Testis (tissue), 3 donors: Measurements from ENCODE around the gene CECR2. TPM values are rescaled to one million over a fixed set of nuclear protein-coding genes. Genes with fewer than 3 reads are reported as not detected.

Experiments
- DNase-seq: peaks from one replicate; pipeline ENCODE4 v3.0.0-alpha.2; 2019
- H3K27ac ChIP-seq, 2 donors: fragments of 200-600 bp; sonication (generic); one replicate each; pipeline ENCODE4 v1.5.1; 2019
- H3K27me3 ChIP-seq: fragments of 200-600 bp; sonication (generic); one replicate; pipeline ENCODE4 v1.5.1; 2019
- H3K36me3 ChIP-seq: fragments of 200-600 bp; sonication (generic); one replicate; pipeline ENCODE4 v1.5.1; 2017; ENCODE audit warnings: low read depth; ENCODE audit errors: missing control alignments
- H3K4me1 ChIP-seq: fragments of 200-600 bp; sonication (generic); one replicate; pipeline ENCODE4 v1.5.1; 2019
- H3K4me3 ChIP-seq, 2 donors: fragments of 200-600 bp; sonication (generic); one replicate each; pipeline ENCODE4 v1.5.1; 2017 to 2019
- H3K9me3 ChIP-seq: fragments of 200-600 bp; sonication (generic); one replicate; pipeline ENCODE4 v1.5.1; 2017
- POLR2A ChIP-seq: fragments of 450-650 bp; IDR thresholded peaks from one replicate; pipeline ENCODE4 v1.6.1; 2017; ENCODE audit warnings: antibody characterized with exemption, mild to moderate bottlenecking, moderate library complexity
- WGBS, 2 donors: methylation state at CpG; one replicate each; pipeline ENCODE4 v1.1.5; 2018; 5-methylcytosine and 5-hydroxymethylcytosine counted together
- intact Hi-C: fragments of 100-400 bp; cut with DNase I; formaldehyde crosslinking; loops from one replicate; pipeline ENCODE4 v1.15.1; 2023; ENCODE audit warnings: low total_unique reads
- polyA plus RNA-seq: library from polyadenylated mRNA; stranded (reverse); fragments of 350-450 nt; fragmentation: Illumina TruSeq; extraction: RNeasy Lipid Tissue Mini Kit (QIAGEN cat#74804); gene quantifications from one replicate; pipeline ENCODE4 v1.2.3, GENCODE V29; 2014; ENCODE audit warnings: low read depth, low replicate concordance; ENCODE audit not compliant: insufficient read depth
- total RNA-seq, 2 donors: library from RNA; depleted of rRNA; stranded (reverse); fragments of >200 nt; gene quantifications; one replicate each; pipeline ENCODE4 v1.2.3, GENCODE V29; 2016
- TF ChIP-seq, protein P1 (sequence below), 3 experiments: fragments of 450-650 bp in 2 of 3; fragments of 200-600 bp in 1 of 3; sonication (generic) in 1 of 3; IDR thresholded peaks; one replicate each; pipeline ENCODE4 v1.5.1; 2016 to 2019; ENCODE audit warnings: antibody characterized with exemption in 3 of 3, mild to moderate bottlenecking in 2 of 3, moderate library complexity in 1 of 3

Gene CECR2
- total and polyA plus RNA-seq, 3 donors from 2014 or later = 7.1 to 18.7 (median 16.8) TPM

DNA sequence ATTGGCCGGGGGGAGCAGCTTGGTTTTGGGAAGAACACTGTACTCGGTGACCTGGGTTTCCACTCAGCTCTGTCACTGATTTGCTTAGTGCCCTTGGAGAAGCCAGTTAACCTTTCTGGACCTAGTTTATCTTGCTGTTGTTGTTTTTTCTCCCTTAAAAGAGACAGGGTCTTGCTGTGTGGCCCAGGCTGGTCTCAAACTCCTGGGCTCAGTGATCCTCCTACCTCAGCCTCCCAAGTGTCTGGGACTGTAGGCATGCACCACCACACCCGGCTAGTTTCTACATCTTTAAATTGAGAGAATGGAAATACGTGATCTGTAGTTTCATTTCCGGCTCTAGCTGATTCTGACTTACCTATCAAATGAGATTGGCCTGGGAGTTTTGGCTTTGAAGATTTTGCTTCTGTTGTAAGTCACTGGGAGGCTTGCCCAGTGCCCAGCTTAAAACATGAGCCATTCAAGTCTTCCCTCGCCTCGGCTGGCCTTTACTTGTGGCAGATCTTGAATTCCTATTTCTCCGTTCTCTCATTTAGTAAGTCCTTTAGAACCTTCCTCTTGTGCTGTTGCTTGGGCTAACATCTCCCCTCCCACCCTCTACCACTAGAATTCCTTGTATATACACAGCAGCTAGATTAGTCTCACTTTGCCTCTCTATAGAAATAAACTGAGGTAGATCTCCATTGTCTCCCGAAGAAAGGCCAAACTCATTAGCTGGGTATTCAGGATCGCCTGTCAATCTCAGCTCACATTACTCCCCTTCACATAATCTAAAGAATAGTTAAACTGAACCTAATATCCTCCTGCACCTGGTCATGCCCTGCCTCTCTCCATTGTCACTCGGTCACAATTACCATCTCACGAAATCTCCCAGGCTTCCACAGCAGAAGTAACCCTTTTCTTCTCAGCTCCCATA, 106.3 kb downstream of the CECR2 start:
- no peaks in the 10 kb centered on the region for H3K4me1 ChIP-seq
- no peak overlapping the region for H3K27ac ChIP-seq
- TF ChIP-seq, protein P1, sequence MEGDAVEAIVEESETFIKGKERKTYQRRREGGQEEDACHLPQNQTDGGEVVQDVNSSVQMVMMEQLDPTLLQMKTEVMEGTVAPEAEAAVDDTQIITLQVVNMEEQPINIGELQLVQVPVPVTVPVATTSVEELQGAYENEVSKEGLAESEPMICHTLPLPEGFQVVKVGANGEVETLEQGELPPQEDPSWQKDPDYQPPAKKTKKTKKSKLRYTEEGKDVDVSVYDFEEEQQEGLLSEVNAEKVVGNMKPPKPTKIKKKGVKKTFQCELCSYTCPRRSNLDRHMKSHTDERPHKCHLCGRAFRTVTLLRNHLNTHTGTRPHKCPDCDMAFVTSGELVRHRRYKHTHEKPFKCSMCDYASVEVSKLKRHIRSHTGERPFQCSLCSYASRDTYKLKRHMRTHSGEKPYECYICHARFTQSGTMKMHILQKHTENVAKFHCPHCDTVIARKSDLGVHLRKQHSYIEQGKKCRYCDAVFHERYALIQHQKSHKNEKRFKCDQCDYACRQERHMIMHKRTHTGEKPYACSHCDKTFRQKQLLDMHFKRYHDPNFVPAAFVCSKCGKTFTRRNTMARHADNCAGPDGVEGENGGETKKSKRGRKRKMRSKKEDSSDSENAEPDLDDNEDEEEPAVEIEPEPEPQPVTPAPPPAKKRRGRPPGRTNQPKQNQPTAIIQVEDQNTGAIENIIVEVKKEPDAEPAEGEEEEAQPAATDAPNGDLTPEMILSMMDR (IDR thresholded peaks at IDR 0.05) = no peak
- no peak for TF ChIP-seq POLR2A
- WGBS, 2 donors = 89 to 95% methylated on average over 12 of the region's 12 CpGs
- no peak overlapping the region for H3K4me3 ChIP-seq
- H3K27me3 ChIP-seq = no peaks in the 10 kb centered on the region
- no peaks in the 10 kb centered on the region for H3K9me3 ChIP-seq
- DNase-seq = no peak
- intact Hi-C loops = no loop called here
- no peaks in the 10 kb centered on the region for H3K36me3 ChIP-seq

DNA sequence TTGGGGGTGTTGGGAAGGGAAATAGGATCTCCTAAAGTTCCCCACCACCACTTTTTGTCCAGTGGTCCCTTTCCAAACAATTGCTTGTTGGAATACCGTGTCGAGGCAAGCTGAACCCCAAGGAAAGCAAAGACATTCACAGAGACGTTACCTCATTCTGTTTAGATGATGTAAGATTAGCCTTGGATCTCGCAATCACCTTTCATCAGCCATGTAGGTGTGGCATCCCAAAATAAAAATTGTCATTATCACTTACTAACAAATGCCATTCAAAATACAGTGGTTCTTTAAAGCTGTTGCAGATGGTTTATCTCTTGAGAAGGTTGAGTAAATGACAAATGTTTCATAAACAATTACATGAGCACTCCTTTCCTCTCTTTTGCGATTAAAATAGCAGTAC, 107.6 kb downstream of the CECR2 start:
- DNase-seq = no peak
- Histone ChIP-seq H3K27ac (no peak overlapping the region), H3K27me3 (no peaks in the 10 kb centered on the region), H3K4me3 (no peak overlapping the region), H3K36me3 (no peaks in the 10 kb centered on the region), H3K9me3 (no peaks in the 10 kb centered on the region), H3K4me1 (no peaks in the 10 kb centered on the region)
- intact Hi-C loops = no loop called here
- WGBS, 2 donors = 83 to 87% methylated on average over 5 of the region's 5 CpGs
- TF ChIP-seq, protein P1 (IDR thresholded peaks at IDR 0.05) = no peak
- no peak for TF ChIP-seq POLR2A

DNA sequence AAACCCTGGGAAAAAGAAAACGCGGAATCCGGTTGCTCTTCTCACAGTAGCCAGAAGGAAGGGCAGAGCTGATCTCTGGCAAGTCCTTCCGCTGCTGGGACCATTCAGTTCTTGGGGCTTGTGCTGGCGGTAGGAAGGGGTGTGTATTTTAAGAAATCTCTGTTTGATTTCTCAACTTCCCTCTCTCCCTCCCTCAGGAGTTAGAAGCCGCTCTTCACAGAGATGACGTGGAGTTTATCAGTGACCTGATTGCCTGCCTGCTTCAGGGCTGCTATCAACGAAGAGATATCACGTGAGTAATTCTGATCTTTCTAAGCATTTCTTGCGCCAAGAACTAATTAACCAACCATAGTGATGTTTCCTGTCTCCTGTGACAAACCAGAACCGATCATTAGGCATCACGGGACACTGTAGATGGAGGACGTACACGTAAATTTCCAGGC, 108.2 kb downstream of the CECR2 start:
- intact Hi-C loops = no loop called here
- DNase-seq = no peak
- H3K27ac ChIP-seq = no peak overlapping the region
- no peaks in the 10 kb centered on the region for H3K9me3 ChIP-seq
- no peaks in the 10 kb centered on the region for H3K4me1 ChIP-seq
- WGBS, 2 donors = 45 to 55% methylated on average over 14 of the region's 14 CpGs
- H3K27me3 ChIP-seq = no peaks in the 10 kb centered on the region
- no peaks in the 10 kb centered on the region for H3K36me3 ChIP-seq
- TF ChIP-seq, protein P1 (IDR thresholded peaks at IDR 0.05) = no peak
- TF ChIP-seq POLR2A = no peak
- H3K4me3 ChIP-seq = no peak overlapping the region

DNA sequence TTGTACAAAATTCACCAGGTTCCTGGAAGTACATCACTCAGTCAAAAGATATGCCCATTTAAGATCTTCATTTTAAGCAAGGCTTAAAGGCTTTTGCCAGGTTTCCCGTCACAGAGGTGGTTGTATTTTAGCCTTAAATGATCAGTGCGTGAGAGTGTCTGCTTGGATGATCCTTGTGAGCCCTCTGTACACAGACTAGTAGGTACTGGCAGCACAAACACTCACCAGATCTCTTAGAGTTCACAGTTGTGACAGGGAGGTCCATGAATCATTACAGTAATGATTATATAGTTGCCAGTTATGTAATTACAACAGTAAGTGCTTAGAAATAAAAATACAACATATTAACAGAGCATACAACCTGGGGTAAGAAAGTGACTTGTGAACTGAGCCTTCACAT, 109.9 kb downstream of the CECR2 start:
- no peak overlapping the region for H3K4me3 ChIP-seq
- intact Hi-C loops = no loop called here
- DNase-seq = no peak
- H3K9me3 ChIP-seq = no peaks in the 10 kb centered on the region
- H3K4me1 ChIP-seq = no peaks in the 10 kb centered on the region
- WGBS, 2 donors = 88 to 92% methylated on average over 2 of the region's 2 CpGs
- H3K27me3 ChIP-seq = no peaks in the 10 kb centered on the region
- H3K27ac ChIP-seq = no peak overlapping the region
- H3K36me3 ChIP-seq = no peaks in the 10 kb centered on the region
- TF ChIP-seq, protein P1 (IDR thresholded peaks at IDR 0.05) = no peak
- TF ChIP-seq POLR2A = no peak
